GM21529 (cell line): ENCODE data around the gene DMRTC1.
"Not testable (repeated sequence)": the region's sequence is repeated elsewhere in the genome, so short reads cannot be mapped to it uniquely, and the experiment has no call there.

Experiments used
- ATAC-seq: cut with Tn5 transposase; IDR thresholded peaks from one replicate; pipeline ENCODE4 v1.9.1; 2021; ENCODE audit not compliant: unreplicated experiment

DMRTC1 gene

GRCh38 chrX:72943819-72944169 lies at the start of gene DMRTC1:
TSS of gene DMRTC1 (minus strand) at chrX:72943837. CDS start at chrX:72875694, 68,143 bp downstream.
- peak; percentile 80 for ATAC-seq

- ATAC-seq, result not testable (repeated sequence)
Measured at GRCh38 chrX:72980894-72981469, 37.3 kb upstream of the DMRTC1 start.

- not testable (repeated sequence) for ATAC-seq
Measured at GRCh38 chrX:72974885-72975284, 31.2 kb upstream of the DMRTC1 start.

GRCh38 chrX:72971859-72972258 lies 28.2 kb upstream of the DMRTC1 start:
- not testable (repeated sequence) for ATAC-seq

GRCh38 chrX:72959971-72960370 lies 16.3 kb upstream of the DMRTC1 start:
- not testable (repeated sequence) for ATAC-seq

GRCh38 chrX:72943035-72943818 lies 410 bp downstream of the DMRTC1 start:
- peak; percentile 72 for ATAC-seq

GRCh38 chrX:72942272-72942671 lies 1.4 kb downstream of the DMRTC1 start:
- ATAC-seq, result not testable (repeated sequence)

- ATAC-seq, result not testable (repeated sequence)
Measured at GRCh38 chrX:72937906-72938305, 5.7 kb downstream of the DMRTC1 start, which contains the start of gene FAM236A. TSS of gene FAM236A (plus strand) at chrX:72938206. CDS start at chrX:72938263, 57 bp downstream.

- ATAC-seq, result not testable (repeated sequence)
Measured at GRCh38 chrX:72936882-72937455, 6.7 kb downstream of the DMRTC1 start.

- ATAC-seq, result peak; percentile 53
Measured at GRCh38 chrX:72936455-72936854, 7.2 kb downstream of the DMRTC1 start.

- not testable (repeated sequence) for ATAC-seq
Measured at GRCh38 chrX:72932283-72932682, 11.4 kb downstream of the DMRTC1 start.

- ATAC-seq, result not testable (repeated sequence)
Measured at GRCh38 chrX:72916096-72916495, 27.5 kb downstream of the DMRTC1 start.

- ATAC-seq, result not testable (repeated sequence)
Measured at GRCh38 chrX:72912315-72912714, 31.3 kb downstream of the DMRTC1 start, which contains the start of gene FAM236C. TSS of gene FAM236C (plus strand) at chrX:72912615. CDS start at chrX:72912715, 100 bp downstream.

- ATAC-seq, result not testable (repeated sequence)
Measured at GRCh38 chrX:72889740-72890139, 53.9 kb downstream of the DMRTC1 start.

- ATAC-seq, result not testable (repeated sequence)
Measured at GRCh38 chrX:72882898-72883297, 60.7 kb downstream of the DMRTC1 start.

- not testable (repeated sequence) for ATAC-seq
Measured at GRCh38 chrX:72837532-72837931, 106.1 kb downstream of the DMRTC1 start.

- not testable (repeated sequence) for ATAC-seq
Measured at GRCh38 chrX:72830701-72831100, 112.9 kb downstream of the DMRTC1 start.
